HCT116 (cell line): Measurements from ENCODE around the gene SECTM1. TPM values are rescaled to one million over a fixed set of nuclear protein-coding genes. Genes with fewer than 3 reads are reported as not detected.

Source experiments
- ATAC-seq: fragments of 200-7000 bp; cut with Tn5 transposase; 2 replicates; pipeline ENCODE4 v1.9.1; 2020; ENCODE audit warnings: mild to moderate bottlenecking, moderate library complexity
- BruUV-seq: library from RNA; stranded (reverse); fragments of 400-500 nt; replicated peaks from 2 replicates; lab custom pipeline; 2021; lab: Mats Ljungman, UMichigan
- CTCF ChIA-PET: fragments of 300-600 bp; sonication (Branson Sonifier 250); formaldehyde crosslinking; loops from one replicate; lab custom pipeline; 2021; ENCODE audit warnings: antibody characterized with exemption; lab: Charles Lee
- POLR2A ChIA-PET: fragments of 300-600, 350-600 bp; sonication (Branson Sonifier 250); formaldehyde crosslinking; loops from one replicate; lab custom pipeline; 2021; ENCODE audit warnings: antibody characterized with exemption; lab: Charles Lee
- RAD21 ChIA-PET, 2 experiments: fragments of 300-600 bp; sonication (Branson Sonifier 250); formaldehyde crosslinking; loops; one replicate each; lab custom pipeline; 2023; ENCODE audit warnings: low total read pairs in 2 of 2; ENCODE audit not compliant: uncharacterized antibody in 2 of 2, unreplicated experiment in 2 of 2, low non-redundant PET in 1 of 2; lab: Charles Lee
- DNase-seq: peaks from one replicate; pipeline ENCODE4 v3.0.0-alpha.2; 2010; ENCODE audit warnings: low read depth, low spot score
- H2AFZ ChIP-seq: fragments of 200-600 bp; shearing (Covaris generic), sonication (generic); 2 replicates; pipeline ENCODE4 v1.6.1; 2017; ENCODE audit warnings: low read depth, mixed run types, mixed read lengths, antibody characterized with exemption, low read length; ENCODE audit not compliant: poor library complexity, severe bottlenecking
- H3K27ac ChIP-seq: 2 replicates; pipeline ENCODE4 v1.5.1; 2012; ENCODE audit warnings: low read depth, low read length
- H3K27me3 ChIP-seq: fragments of 200-600 bp; sonication (generic); 2 replicates; pipeline ENCODE4 v1.6.1; 2016; ENCODE audit warnings: mixed run types, low read length, mixed read lengths; ENCODE audit not compliant: insufficient read depth
- H3K36me3 ChIP-seq, 2 experiments: fragments of 200-500 bp in 1 of 2; fragments of 200-600 bp in 1 of 2; sonication (Bioruptor generic) in 1 of 2; sonication (generic) in 1 of 2; 2 replicates each; pipeline versions ENCODE4 v1.5.1 to v1.6.1; 2014 to 2016; ENCODE audit warnings: low read length in 2 of 2, inconsistent platforms in 1 of 2, mixed read lengths in 1 of 2, mixed run types in 1 of 2; ENCODE audit not compliant: insufficient read depth in 2 of 2, control insufficient read depth in 1 of 2
- H3K4me1 ChIP-seq, 2 experiments: fragments of 200-600 bp in 1 of 2; sonication (generic) in 1 of 2; 2 replicates each; pipeline versions ENCODE4 v1.5.1 to v1.6.1; 2012 to 2017; ENCODE audit warnings: low read length in 2 of 2, inconsistent platforms in 1 of 2, mild to moderate bottlenecking in 1 of 2, mixed read lengths in 1 of 2, mixed run types in 1 of 2, moderate library complexity in 1 of 2; ENCODE audit not compliant: insufficient read depth in 2 of 2, control insufficient read depth in 1 of 2
- H3K4me2 ChIP-seq: fragments of 200-600 bp; sonication (generic); 2 replicates; pipeline ENCODE4 v1.6.1; 2017; ENCODE audit warnings: mixed run types, low read length, mixed read lengths
- H3K4me3 ChIP-seq, 2 experiments: fragments of 200-600 bp in 1 of 2; sonication (generic) in 1 of 2; replicated peaks in 1 of 2; 2 replicates each; pipeline ENCODE4 v1.5.1; 2011 to 2016; ENCODE audit warnings: low read length in 2 of 2, control low read depth in 1 of 2, low read depth in 1 of 2, mild to moderate bottlenecking in 1 of 2, mixed read lengths in 1 of 2, mixed run types in 1 of 2
- H3K79me2 ChIP-seq: fragments of 200-600 bp; sonication (generic); 2 replicates; pipeline ENCODE4 v1.6.1; 2017; ENCODE audit warnings: mild to moderate bottlenecking, mixed run types, low read length, moderate library complexity, mixed read lengths; ENCODE audit not compliant: insufficient read depth
- H3K9ac ChIP-seq: fragments of 200-600 bp; sonication (generic); 2 replicates; pipeline ENCODE4 v1.6.1; 2016; ENCODE audit warnings: low read length, mixed read lengths
- H3K9me2 ChIP-seq: fragments of 200-600 bp; sonication (generic), shearing (Covaris generic); 2 replicates; pipeline ENCODE4 v1.6.1; 2017; ENCODE audit warnings: mixed run types, mild to moderate bottlenecking, moderate library complexity; ENCODE audit not compliant: insufficient read depth
- H3K9me3 ChIP-seq, 2 experiments: fragments of 200-500 bp in 1 of 2; fragments of 200-600 bp in 1 of 2; sonication (Bioruptor generic) in 1 of 2; sonication (generic) in 1 of 2; 2 replicates each; pipeline ENCODE4 v1.6.1; 2014 to 2017; ENCODE audit warnings: low read length in 2 of 2, mixed read lengths in 2 of 2, inconsistent platforms in 1 of 2, low read depth in 1 of 2, mild to moderate bottlenecking in 1 of 2, mixed run types in 1 of 2, moderate library complexity in 1 of 2; ENCODE audit not compliant: control insufficient read depth in 1 of 2, insufficient read depth in 1 of 2
- H4K20me1 ChIP-seq: fragments of 200-600 bp; sonication (generic), shearing (Covaris generic); 2 replicates; pipeline ENCODE4 v1.6.1; 2017; ENCODE audit warnings: mixed run types, mild to moderate bottlenecking, moderate library complexity; ENCODE audit not compliant: insufficient read depth
- ATF3 ChIP-seq: IDR thresholded peaks from 2 replicates; pipeline ENCODE4 v1.6.1; 2012
- CBX3 ChIP-seq: IDR thresholded peaks from 2 replicates; pipeline ENCODE4 v1.6.1; 2012; ENCODE audit warnings: low read depth
- EGR1 ChIP-seq: IDR thresholded peaks from 2 replicates; pipeline ENCODE4 v1.6.1; 2012; ENCODE audit warnings: low read depth
- ELF1 ChIP-seq: IDR thresholded peaks from 2 replicates; pipeline ENCODE4 v1.6.1; 2012; ENCODE audit warnings: low read depth, borderline replicate concordance
- EZH2phosphoT487 ChIP-seq: fragments of 200-600 bp; IDR thresholded peaks from 2 replicates; pipeline ENCODE4 v1.6.1; 2018; ENCODE audit warnings: antibody characterized with exemption, borderline replicate concordance
- JUND ChIP-seq: IDR thresholded peaks from 2 replicates; pipeline ENCODE4 v1.6.1; 2012
- POLR2A ChIP-seq: IDR thresholded peaks from 2 replicates; pipeline ENCODE4 v1.7.0; 2011; ENCODE audit warnings: borderline replicate concordance; ENCODE audit not compliant: insufficient read depth, insufficient read length; ENCODE audit errors: extremely low read depth
- POLR2AphosphoS5 ChIP-seq: IDR thresholded peaks from 2 replicates; pipeline ENCODE4 v1.6.1; 2011; ENCODE audit warnings: mild to moderate bottlenecking, low read depth, low read length, moderate library complexity
- RAD21 ChIP-seq: IDR thresholded peaks from 2 replicates; pipeline ENCODE4 v1.6.1; 2012; ENCODE audit warnings: low read depth, mild to moderate bottlenecking
- SIN3A ChIP-seq: IDR thresholded peaks from 2 replicates; pipeline ENCODE4 v1.6.1; 2012; ENCODE audit warnings: low read depth
- SP1 ChIP-seq: IDR thresholded peaks from 2 replicates; pipeline ENCODE4 v1.6.1; 2012; ENCODE audit warnings: low read depth
- SRF ChIP-seq: IDR thresholded peaks from 2 replicates; pipeline ENCODE4 v1.6.1; 2012; ENCODE audit warnings: low read depth
- TCF7L2 ChIP-seq: IDR thresholded peaks from 2 replicates; pipeline ENCODE4 v1.7.0; 2011; ENCODE audit warnings: borderline replicate concordance, inconsistent platforms; ENCODE audit not compliant: insufficient read depth, insufficient read length; ENCODE audit errors: extremely low read depth
- ZFX ChIP-seq: fragments of 450-650 bp; IDR thresholded peaks from 2 replicates; pipeline ENCODE4 v1.6.1; 2017
- intact Hi-C: fragments of 100-400 bp; cut with micrococcal nuclease; formaldehyde crosslinking; loops from 2 replicates; pipeline ENCODE4 v1.10.0; 2022
- total RNA-seq: library from RNA; stranded (reverse); gene quantifications from one replicate; pipeline ENCODE4 v1.2.1, GENCODE V29; 2021; ENCODE audit not compliant: unreplicated experiment
- TF ChIP-seq, protein P1 (sequence below): IDR thresholded peaks from 2 replicates; pipeline ENCODE4 v1.6.1; 2011; ENCODE audit warnings: mild to moderate bottlenecking, low read length, moderate library complexity; ENCODE audit not compliant: insufficient replicate concordance; ENCODE audit errors: extremely low read depth
- TF ChIP-seq, protein P2 (sequence below), 3 experiments: fragments of 200-600 bp in 1 of 3; sonication (generic) in 1 of 3; IDR thresholded peaks in 2 of 3; conservative IDR thresholded peaks in 1 of 3; 2 replicates each; pipeline ENCODE4 v1.5.1; 2012 to 2017; ENCODE audit warnings: low read depth in 2 of 3, low read length in 2 of 3, antibody characterized with exemption in 1 of 3, borderline replicate concordance in 1 of 3, control low read depth in 1 of 3, mild to moderate bottlenecking in 1 of 3, mixed read lengths in 1 of 3, mixed run types in 1 of 3, moderate library complexity in 1 of 3; ENCODE audit not compliant: insufficient read depth in 1 of 3
- TF ChIP-seq, protein P3 (sequence below): IDR thresholded peaks from 2 replicates; pipeline ENCODE4 v1.6.1; 2012

Gene SECTM1
- total RNA-seq, 1 experiment from 2014 or later, result 6.8 TPM

DNA sequence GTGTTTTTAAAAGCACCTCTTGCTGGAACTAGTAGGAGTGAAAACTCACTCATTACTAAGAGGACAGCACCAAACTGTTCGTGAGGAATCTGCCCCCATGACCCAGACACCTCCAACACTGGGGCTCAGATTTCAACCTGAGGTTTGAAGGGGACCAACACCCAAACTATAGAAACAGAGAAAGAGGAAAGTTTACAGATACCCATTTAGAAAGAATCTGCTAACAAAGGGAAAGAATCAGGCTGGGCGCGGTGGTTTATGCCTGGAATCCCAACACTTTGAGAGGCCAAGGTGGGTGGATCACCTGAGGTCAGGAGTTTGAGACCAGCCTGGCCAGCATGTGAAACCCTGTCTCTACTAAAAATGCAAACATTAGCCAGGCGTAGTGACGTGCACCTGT lies 56.6 kb downstream of the SECTM1 start:
- no TSS peak for BruUV-seq
- H3K36me3 ChIP-seq, result peaks cover 0 to 1% of the 10 kb centered on the region in 2 experiments; a peak in 2 of 4 replicates
- H3K9me3 ChIP-seq, result no peaks in the 10 kb centered on the region
- H3K4me3 ChIP-seq, result no peak overlapping the region
- intact Hi-C loops, result no loop called here
- peaks cover 17 to 41% of the 10 kb centered on the region in 2 experiments for H3K4me1 ChIP-seq
- ATAC-seq (no peak), DNase-seq (no peak)
- ChIA-PET CTCF (no interaction called here), POLR2A (no interaction called here), RAD21 (no interaction called here)
- peaks cover 12% of the 10 kb centered on the region for H3K79me2 ChIP-seq
- 0 out of 2 replicates have a peak overlapping the region, but pooled peaks have one; percentile 2 for H3K9ac ChIP-seq
- TF ChIP-seq EZH2phosphoT487, result no peak
- no peak for TF ChIP-seq JUND
- no peak for TF ChIP-seq ATF3
- TF ChIP-seq, protein P1, sequence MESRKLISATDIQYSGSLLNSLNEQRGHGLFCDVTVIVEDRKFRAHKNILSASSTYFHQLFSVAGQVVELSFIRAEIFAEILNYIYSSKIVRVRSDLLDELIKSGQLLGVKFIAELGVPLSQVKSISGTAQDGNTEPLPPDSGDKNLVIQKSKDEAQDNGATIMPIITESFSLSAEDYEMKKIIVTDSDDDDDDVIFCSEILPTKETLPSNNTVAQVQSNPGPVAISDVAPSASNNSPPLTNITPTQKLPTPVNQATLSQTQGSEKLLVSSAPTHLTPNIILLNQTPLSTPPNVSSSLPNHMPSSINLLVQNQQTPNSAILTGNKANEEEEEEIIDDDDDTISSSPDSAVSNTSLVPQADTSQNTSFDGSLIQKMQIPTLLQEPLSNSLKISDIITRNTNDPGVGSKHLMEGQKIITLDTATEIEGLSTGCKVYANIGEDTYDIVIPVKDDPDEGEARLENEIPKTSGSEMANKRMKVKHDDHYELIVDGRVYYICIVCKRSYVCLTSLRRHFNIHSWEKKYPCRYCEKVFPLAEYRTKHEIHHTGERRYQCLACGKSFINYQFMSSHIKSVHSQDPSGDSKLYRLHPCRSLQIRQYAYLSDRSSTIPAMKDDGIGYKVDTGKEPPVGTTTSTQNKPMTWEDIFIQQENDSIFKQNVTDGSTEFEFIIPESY, result no peak
- TF ChIP-seq RAD21, result no peak
- TF ChIP-seq, protein P2, sequence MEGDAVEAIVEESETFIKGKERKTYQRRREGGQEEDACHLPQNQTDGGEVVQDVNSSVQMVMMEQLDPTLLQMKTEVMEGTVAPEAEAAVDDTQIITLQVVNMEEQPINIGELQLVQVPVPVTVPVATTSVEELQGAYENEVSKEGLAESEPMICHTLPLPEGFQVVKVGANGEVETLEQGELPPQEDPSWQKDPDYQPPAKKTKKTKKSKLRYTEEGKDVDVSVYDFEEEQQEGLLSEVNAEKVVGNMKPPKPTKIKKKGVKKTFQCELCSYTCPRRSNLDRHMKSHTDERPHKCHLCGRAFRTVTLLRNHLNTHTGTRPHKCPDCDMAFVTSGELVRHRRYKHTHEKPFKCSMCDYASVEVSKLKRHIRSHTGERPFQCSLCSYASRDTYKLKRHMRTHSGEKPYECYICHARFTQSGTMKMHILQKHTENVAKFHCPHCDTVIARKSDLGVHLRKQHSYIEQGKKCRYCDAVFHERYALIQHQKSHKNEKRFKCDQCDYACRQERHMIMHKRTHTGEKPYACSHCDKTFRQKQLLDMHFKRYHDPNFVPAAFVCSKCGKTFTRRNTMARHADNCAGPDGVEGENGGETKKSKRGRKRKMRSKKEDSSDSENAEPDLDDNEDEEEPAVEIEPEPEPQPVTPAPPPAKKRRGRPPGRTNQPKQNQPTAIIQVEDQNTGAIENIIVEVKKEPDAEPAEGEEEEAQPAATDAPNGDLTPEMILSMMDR (IDR thresholded peaks at IDR 0.05 in 2 of 3, conservative IDR thresholded peaks at IDR 0.05 in 1 of 3; ENCODE audit: borderline replicate concordance in 1 of 3, insufficient read depth in 1 of 3, low read depth in 2 of 3, low read length in 2 of 3), result no peak
- no peak for TF ChIP-seq ELF1
- no peak for TF ChIP-seq POLR2A
- no peak for TF ChIP-seq SIN3A
- TF ChIP-seq, protein P3, sequence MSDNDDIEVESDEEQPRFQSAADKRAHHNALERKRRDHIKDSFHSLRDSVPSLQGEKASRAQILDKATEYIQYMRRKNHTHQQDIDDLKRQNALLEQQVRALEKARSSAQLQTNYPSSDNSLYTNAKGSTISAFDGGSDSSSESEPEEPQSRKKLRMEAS, result no peak
- TF ChIP-seq ZFX, result no peak
- no peak for TF ChIP-seq POLR2AphosphoS5
- no peak for TF ChIP-seq SP1
- no peak for TF ChIP-seq TCF7L2
- TF ChIP-seq EGR1, result no peak
- TF ChIP-seq SRF, result no peak
- TF ChIP-seq CBX3, result no peak
- no peak overlapping the region for H2AFZ ChIP-seq
- no peak overlapping the region for H3K27ac ChIP-seq
- no peaks in the 10 kb centered on the region; the same call in 1 of the 2 replicates for H4K20me1 ChIP-seq
- H3K4me2 ChIP-seq, result 0 out of 2 replicates have a peak overlapping the region, but pooled peaks have one; percentile 3
- H3K9me2 ChIP-seq, result no peaks in the 10 kb centered on the region
- H3K27me3 ChIP-seq, result no peaks in the 10 kb centered on the region
